Measurements from ENCODE around the gene CCZ1B.
"Not testable (repeated sequence)": the region's sequence is repeated elsewhere in the genome, so short reads cannot be mapped to it uniquely, and the experiment has no call there.

CCZ1B gene

GRCh38 chr7:6830026-6830425 lies 4.0 kb upstream of the CCZ1B start:
- not testable (repeated sequence) for DNase-seq

DNA sequence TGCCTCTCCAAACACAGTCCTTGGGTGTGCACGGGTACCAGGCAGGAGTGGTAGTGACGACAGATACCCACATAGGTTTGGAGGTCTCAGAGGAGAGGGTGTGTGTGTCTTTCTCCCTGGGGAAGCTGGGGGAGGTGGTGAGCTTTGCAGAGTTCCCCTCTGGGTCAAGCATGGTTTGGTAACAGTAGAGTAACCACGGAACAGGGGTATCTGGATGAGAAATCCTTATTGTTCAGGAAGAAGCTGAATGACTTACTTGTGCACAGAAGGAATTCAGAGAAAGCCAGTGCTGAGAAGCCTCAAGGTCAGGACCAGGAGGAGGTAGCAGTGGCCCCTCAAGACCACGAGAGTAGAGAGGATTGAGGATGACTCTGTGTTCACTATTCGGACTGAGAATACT lies 3.5 kb upstream of the CCZ1B start:
- DNase-seq = not testable (repeated sequence)

GRCh38 chr7:6827180-6827579 lies 1.1 kb upstream of the CCZ1B start:
- DNase-seq = not testable (repeated sequence)

DNA sequence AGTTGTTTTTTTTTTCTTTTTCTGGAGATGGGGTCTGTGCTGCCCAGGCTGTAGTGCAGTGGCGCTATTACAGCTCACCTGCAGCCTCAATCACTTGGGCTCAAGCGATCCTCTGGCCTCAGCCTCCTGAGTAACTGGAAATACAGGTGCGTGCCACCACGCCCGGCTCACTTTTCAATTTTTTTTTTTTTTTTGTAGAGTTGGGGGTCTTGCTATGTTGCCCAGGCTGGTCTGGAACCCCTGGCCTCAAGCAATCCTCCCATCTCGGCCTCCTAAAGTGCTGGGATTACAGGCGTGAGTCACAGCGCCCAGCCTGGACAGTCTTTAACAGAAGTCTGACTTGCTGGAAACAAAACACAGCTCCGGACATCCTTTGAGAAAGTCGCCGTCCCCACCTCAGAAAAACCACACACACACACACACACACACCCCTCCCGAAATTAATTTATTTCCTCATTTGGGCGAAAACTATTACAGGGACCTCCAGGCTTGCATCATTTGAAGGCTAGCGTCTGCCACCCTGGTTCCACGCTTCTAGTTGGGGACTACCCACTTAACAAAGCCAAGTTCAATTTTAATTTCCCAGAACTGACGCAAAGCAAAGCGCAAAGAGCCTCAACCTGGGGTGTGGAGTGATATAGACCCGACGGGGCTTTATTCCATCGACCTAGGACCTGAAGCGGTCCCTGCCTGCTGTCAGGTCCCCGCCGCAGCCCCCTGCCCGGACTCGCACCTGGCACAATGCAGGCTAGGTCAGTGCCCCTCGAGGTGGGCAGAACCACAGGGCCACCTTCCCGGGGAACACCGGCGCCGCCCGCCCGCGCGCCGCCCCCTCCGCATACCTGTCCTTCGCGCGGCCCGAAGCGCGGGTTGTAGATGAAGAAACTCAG lies 594 bp downstream of the CCZ1B start:
- peak; percentile 4 for DNase-seq

DNA sequence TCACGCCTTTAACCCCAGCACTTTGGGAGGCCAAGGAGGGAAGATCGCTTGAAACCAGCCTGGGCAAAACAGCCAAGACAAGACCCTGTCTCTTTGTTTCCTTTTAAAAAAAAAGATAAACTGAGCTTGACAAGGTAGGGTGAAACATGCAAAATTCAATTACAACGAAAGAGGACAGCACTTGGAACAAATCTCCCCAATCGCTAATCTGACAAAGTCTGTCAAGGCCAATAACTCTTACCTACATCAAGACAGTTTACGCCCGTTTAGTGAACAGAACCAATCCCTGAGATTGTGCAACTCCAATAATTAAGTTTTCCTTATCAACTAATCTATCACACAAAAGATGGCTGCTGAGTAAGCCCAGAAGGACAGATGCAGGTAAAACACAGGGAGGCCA lies 4.5 kb downstream of the CCZ1B start:
- not testable (repeated sequence) for DNase-seq

DNA sequence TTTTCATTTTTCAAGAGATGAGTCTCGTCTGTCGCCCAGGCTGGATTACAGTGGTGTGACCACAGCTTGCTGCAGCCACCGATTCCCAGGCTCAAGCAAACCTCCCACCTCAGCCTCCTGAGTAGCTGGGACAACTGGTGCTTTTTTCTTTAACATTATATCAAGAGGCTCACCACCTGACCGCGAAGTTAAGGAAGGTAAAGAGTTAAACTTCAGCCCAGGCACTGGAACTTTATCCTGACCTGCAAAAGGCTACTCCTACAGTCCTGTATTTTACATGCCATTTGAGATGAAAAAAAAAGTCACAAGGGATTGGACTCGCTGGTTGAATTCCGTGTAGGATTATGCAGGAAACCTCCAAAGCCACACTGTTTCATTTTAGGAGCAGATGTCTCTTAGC lies 10.6 kb downstream of the CCZ1B start:
- DNase-seq = not testable (repeated sequence)

- not testable (repeated sequence) for DNase-seq
Measured at GRCh38 chr7:6813011-6813410, 13.1 kb downstream of the CCZ1B start.

GRCh38 chr7:6807959-6808358 lies 18.1 kb downstream of the CCZ1B start:
- not testable (repeated sequence) for DNase-seq

DNA sequence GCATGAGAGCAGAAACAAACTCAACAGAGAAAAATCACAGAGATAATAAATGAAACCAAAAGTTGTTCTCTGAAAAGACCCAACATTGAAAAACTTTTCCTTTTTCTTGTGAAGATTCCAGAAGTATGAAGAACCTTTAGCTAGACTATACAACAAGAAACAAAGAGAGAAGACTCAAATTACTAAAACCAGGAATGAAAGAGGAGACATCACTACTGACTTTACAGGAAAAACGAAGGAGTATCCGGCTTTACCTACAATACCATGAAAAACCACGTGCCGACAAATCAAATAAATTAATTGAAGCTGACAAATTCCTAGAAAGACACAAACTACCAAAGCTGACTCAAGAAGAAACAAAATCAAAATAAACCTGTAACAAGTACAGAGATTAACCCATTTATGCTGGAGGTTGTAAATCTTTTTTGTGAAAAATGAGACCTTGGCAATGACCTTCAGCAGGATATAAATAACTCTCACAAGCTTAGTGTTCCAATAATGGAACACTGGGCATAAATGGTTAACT lies 18.6 kb downstream of the CCZ1B start:
- not testable (repeated sequence) for DNase-seq

DNA sequence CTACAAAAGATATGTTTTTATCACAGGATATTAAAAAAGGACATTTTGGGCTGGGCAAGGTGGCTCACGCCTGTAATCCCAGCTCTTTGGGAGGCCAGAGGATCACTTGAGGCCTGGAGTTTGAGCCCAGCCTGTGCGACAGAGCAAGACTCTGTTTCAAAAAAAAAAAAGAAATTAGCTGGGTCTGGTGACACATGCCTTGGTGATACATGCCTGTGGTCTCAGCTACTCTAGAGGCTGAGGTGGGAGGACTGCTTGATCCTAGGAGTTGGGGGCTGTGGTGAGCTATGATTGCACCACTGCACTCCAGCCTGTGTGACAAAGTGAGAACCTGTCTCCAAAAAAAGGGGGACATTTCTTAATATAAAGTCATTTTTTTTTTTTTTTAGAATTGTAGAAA lies 25.7 kb downstream of the CCZ1B start:
- not testable (repeated sequence) for DNase-seq

DNA sequence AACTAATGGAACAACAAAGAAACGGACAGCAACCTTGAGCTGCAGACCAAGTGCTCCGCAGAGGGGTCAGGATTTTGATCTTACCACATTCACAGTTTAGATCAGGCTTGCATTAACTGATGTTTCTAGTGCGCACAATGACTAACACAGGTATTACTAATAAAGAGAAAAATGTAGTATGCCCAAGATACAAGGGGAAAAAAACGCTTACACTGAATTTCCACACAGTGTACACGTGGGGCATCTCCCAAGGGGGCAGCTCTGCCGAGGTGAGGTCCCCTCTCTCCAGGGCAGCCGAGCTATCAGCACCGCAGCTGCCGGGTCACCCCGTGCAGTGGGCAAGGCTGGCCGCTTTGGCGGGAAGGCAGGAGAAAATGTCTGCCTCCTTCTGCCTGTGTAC lies 26.2 kb downstream of the CCZ1B start:
- DNase-seq = not testable (repeated sequence)

- not testable (repeated sequence) for DNase-seq
Measured at GRCh38 chr7:6798047-6798446, 28.0 kb downstream of the CCZ1B start.

DNA sequence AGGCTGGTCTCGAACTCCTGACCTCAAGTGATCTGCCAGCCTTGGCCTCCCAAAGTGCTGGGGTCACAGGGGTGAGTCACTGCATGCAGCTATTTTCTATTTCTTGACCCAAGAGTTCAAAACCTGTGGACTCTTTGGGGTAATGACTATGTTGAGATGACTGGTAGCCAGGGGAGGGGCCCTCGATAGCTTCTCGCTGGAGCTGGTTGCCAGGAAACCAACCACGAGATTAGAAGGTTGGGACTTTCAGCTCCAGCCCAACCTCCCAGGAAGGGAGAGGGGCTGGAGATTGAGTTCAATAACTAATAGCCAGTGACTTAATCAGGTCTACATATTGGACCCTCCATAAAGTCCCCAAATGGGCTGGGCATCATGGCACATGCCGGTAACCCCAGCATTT lies 28.9 kb downstream of the CCZ1B start:
- not testable (repeated sequence) for DNase-seq

- not testable (repeated sequence) for DNase-seq
Measured at GRCh38 chr7:6794276-6794675, 31.8 kb downstream of the CCZ1B start.

DNA sequence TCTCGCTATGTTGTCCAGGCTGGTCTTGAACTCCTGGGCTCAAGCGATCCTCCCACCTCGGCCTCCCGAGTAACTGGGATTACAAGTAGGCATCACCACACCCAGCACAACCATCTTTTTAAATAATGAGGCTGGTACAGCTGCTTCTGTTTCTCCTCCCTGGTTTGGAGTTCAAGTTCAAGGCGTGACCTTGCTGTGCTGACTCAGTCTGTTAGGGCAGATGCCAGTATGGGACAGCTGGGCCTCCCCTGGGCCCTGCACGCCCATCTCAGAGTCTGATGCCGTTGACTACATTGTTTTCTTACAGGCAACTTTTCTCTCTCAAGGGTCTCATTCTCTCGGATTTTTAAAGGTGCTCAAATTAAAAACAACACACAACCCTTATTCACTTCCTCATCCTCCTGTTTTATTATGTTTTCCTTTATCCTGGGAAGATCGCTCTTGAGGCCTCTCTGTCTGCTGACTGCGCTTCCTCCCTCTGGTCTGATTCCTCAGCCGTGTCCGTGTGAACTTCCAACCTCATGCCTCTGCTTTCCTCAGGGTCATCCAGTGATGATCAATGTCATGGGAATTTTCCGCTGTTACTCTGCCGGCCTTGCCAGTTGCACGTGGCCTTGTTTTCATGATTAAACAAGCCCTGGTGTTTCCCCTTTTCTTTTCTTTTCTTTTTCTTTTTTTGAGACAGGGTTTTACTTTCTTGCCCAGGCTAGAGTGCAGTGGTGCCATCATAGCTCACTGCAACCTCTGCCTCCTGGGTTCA lies 33.8 kb downstream of the CCZ1B start:
- DNase-seq = not testable (repeated sequence)

- DNase-seq = not testable (repeated sequence)
Measured at GRCh38 chr7:6789353-6789752, 36.7 kb downstream of the CCZ1B start.

GRCh38 chr7:6781581-6781980 lies 44.5 kb downstream of the CCZ1B start:
- DNase-seq = not testable (repeated sequence)

DNA sequence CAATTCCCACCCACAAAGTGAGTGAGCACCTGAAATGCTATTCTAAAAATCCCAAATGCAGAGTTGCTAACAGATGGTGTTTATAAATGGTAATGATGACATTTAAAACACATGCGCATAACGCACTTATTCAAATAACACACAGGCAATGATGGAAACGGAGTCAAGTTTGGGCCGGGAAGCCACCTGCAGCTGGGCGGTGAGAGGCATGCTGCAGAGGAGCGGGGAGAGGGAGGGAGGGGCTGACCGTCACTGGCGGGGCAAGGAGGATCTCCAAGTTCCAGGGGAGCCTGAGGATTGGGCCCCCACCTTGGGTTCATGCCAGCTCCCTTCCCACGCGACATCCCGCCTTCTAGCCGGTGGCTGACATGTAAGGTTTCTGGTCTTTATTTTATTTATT lies 64.9 kb downstream of the CCZ1B start:
- not testable (repeated sequence) for DNase-seq

- DNase-seq = not testable (repeated sequence)
Measured at GRCh38 chr7:6753964-6754363, 72.1 kb downstream of the CCZ1B start, which contains the start of gene RSPH10B2. TSS of gene RSPH10B2 (plus strand) at chr7:6754103. CDS start at chr7:6757678, 3,575 bp downstream.

- not testable (repeated sequence) for DNase-seq
Measured at GRCh38 chr7:6750173-6750572, 75.9 kb downstream of the CCZ1B start.

DNA sequence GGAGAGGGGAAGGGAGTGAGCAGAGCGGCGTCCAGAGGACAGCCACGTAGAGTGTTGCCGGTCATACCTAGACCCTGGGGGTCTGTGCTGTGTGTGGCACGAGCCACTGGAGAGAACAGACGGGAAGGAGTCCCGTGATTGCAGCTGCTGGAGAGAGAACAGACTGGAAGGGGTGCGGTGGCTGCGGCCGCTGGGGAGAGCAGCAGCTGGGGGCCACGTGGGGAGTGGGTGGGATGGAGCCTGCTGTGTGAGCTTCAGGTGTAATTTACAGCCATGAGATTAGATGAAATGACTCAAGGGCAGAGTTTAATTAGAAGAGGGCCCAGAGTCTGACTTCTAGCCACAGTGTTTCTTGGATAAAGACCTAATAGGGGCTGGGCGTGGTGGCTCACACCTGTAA lies 76.7 kb downstream of the CCZ1B start:
- not testable (repeated sequence) for DNase-seq
